ENCODE measurements around the gene ALKBH6. TPM values are rescaled to one million over a fixed set of nuclear protein-coding genes. Genes with fewer than 3 reads are reported as not detected.

Gene ALKBH6
- 10 to 100 TPM; 64.5 to 68.1 TPM for total RNA-seq

DNA sequence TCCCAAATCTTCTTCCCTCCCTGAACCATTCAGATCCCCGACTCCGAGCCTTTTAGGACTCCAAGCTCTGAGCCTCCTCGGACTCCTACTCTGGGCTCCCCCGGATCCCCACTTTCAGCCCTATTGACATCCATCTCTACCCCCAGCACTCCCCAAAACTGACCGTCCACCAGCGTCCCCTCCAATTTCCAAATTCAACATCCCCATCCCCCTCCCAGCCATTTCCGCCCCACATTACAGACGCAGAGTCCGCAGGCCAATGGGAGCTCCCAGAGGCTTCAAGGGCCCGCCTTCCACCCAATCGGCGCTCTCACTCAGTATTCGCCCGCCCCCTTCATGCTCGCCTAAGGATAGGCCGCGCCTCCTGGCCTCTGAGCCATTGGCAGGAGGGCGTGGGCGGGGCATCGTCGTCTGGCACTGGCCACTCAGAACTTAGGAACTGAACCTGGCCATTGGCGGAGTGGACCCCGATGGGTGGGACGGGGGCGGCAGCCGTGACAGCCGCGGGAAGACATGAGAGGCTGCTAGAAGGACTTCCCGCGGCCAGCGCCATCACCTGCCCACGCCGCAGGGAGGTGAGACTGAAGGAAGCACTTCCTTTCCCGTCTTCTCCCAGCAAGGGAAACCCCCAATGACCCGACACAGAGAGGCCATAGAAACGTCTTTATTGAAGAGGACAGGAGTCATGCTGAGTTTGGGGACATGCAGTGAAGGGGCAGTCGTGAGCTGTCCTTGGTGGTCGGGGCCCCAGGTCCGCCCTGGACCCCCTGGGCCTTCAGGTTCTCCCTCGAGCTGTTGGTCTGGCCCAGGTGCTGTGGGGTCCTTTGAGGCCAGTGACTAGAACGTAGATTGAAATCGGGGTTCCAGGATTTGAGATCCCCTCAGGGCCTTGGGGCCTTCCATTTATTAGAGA lies at the start of gene ALKBH6:
TSS of gene ALKBH6 (minus strand) at position 202 of the 913 bp plus-strand sequence. CDS start 816 bp downstream, outside the sequence.
- Mint-ChIP-seq H3K27me3 (no peaks in the 10 kb centered on the region), H3K36me3 (no peaks in the 10 kb centered on the region), H3K4me3 (peak within 1 kb of the TSS; percentile 100), H3K27ac (peak within 1 kb of the TSS; percentile 93 to 96), H3K4me1 (ENCODE audit: low read depth in 2 of 2) (peaks cover 41 to 48% of the 10 kb centered on the region in 2 donors), H3K9me3 (no peaks in the 10 kb centered on the region)
- DNase-seq (ENCODE audit: low spot score) (peak; percentile 100), ATAC-seq (peak; percentile 99)

DNA sequence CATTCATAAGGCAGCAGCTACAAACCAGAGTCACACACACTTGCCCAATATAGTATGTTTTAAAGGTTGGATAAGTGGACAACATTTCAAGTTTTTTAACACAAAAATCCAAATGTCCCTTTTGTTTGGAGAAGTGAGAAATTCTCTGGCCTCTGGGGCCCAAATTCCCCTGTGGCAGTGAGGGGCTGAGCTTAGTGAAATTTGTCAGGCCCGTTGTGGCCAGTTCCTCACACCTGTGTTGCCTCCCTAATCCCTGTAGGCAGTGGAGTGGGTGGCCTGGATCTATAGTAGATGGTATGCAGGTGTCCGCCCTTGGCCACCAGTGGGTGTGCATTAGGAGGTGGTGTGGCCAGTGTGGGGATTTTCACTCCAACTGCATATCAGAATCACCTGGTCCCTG lies 47.4 kb upstream of the ALKBH6 start:
- ATAC-seq (no peak), DNase-seq (ENCODE audit: low spot score) (no peak)
- Mint-ChIP-seq H3K4me3 (no peak overlapping the region), H3K9me3 (no peaks in the 10 kb centered on the region), H3K27ac (no peak overlapping the region), H3K4me1 (ENCODE audit: low read depth in 2 of 2) (peaks cover under 1 to 6% of the 10 kb centered on the region in 2 donors), H3K27me3 (no peaks in the 10 kb centered on the region), H3K36me3 (peaks cover 4% of the 10 kb centered on the region)

DNA sequence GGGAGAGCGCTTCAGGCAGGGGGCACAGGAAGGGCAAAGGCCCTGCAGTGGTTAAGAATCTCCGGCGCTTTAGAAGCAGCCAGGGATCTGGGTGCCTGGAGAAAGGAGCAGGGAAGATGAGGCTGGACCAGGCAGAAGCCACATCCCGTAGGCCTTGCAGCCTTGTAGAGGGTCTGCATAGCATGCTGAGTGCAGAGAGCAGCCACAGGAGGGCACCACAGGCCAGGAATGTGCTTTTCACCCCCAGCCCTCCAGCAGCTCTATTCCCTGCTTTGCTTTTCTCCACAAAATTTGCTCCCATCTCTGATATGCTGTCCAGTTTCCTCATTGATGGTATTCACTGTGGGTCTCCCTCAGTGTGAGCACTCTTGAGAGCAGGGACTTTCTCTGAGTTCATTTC lies 46.4 kb upstream of the ALKBH6 start:
- DNase-seq (ENCODE audit: low spot score) = no peak
- H3K9me3 Mint-ChIP-seq = no peaks in the 10 kb centered on the region
- H3K4me3 Mint-ChIP-seq = no peak overlapping the region
- peaks cover 7 to 13% of the 10 kb centered on the region in 2 donors for H3K4me1 Mint-ChIP-seq (ENCODE audit: low read depth in 2 of 2)
- ATAC-seq = no peak
- H3K27me3 Mint-ChIP-seq = no peaks in the 10 kb centered on the region
- H3K27ac Mint-ChIP-seq = no peak overlapping the region
- H3K36me3 Mint-ChIP-seq = peaks cover 4% of the 10 kb centered on the region

DNA sequence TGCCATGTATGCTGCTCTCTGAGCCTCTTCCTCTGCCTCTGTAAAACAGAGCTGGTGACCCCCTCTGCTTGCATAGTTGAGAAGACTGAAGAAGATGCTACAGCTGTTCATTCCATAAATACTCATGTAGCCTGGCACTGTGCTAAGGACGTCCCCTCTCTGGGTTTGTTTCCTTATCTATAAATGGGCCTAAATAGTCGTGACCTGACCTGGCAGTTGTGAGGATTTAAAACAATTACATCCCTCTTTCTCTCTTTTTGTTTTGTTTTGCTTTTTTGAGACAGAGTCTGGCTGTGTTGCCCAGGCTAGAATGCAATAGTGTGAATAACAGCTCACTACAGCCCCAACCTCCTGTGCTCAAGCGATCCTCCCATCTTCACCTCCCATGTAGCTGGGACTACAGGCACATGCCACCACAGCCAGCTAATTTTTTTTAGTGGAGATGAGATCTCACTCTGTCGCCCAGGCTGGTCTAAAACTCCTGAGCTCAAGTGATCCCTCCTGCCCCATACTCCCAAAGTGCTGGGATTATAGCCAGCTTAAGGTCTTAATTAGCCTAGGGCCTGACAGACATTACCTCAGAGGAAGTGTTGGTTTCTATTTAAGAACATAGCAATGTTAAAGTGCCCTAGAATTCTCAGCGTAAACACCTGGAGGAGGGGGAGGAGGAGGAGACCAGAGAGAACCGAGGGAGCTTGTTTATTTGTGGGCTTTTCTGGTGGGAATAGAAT lies 45.3 kb upstream of the ALKBH6 start:
- H3K9me3 Mint-ChIP-seq = no peaks in the 10 kb centered on the region
- H3K27me3 Mint-ChIP-seq = no peaks in the 10 kb centered on the region
- H3K36me3 Mint-ChIP-seq = peaks cover 4% of the 10 kb centered on the region
- H3K27ac Mint-ChIP-seq = no peak overlapping the region
- no peak overlapping the region for H3K4me3 Mint-ChIP-seq
- DNase-seq (ENCODE audit: low spot score) (no peak), ATAC-seq (no peak)
- peaks cover 10 to 16% of the 10 kb centered on the region in 2 donors for H3K4me1 Mint-ChIP-seq (ENCODE audit: low read depth in 2 of 2)

DNA sequence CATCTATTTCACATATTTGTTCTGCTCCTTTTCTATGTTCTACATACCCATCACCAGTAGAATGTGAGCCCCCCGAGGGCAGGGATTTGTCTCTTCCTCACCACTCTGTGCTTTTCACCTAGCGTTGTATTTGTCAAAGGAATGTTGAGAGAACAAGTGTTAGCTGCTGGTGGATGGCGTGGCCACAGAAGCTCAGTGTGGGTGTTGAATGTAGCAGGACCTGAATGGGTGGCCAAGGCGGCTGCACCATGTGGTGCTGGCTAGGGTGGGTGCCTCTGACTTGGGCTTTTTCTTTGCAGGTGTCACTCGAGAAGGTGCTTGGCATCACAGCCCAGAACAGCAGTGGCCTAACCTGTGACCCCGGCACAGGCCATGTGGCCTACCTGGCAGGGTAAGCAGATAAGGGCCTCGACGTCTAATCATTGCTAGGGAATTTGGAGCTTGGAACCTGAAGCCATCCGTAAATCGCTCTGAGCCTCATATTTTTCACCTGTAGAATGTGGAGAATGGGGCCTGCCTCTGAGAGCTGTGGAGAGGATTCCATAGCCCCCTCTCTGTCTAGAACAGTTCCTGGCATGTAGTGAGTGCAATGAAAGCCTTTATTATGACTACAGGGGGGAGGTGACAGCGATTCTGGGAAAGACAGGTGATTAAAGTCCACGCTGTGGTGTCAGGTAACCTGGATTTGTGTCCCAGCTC lies 44.6 kb upstream of the ALKBH6 start:
- Mint-ChIP-seq H3K36me3 (peaks cover 4% of the 10 kb centered on the region), H3K27ac (no peak overlapping the region)

DNA sequence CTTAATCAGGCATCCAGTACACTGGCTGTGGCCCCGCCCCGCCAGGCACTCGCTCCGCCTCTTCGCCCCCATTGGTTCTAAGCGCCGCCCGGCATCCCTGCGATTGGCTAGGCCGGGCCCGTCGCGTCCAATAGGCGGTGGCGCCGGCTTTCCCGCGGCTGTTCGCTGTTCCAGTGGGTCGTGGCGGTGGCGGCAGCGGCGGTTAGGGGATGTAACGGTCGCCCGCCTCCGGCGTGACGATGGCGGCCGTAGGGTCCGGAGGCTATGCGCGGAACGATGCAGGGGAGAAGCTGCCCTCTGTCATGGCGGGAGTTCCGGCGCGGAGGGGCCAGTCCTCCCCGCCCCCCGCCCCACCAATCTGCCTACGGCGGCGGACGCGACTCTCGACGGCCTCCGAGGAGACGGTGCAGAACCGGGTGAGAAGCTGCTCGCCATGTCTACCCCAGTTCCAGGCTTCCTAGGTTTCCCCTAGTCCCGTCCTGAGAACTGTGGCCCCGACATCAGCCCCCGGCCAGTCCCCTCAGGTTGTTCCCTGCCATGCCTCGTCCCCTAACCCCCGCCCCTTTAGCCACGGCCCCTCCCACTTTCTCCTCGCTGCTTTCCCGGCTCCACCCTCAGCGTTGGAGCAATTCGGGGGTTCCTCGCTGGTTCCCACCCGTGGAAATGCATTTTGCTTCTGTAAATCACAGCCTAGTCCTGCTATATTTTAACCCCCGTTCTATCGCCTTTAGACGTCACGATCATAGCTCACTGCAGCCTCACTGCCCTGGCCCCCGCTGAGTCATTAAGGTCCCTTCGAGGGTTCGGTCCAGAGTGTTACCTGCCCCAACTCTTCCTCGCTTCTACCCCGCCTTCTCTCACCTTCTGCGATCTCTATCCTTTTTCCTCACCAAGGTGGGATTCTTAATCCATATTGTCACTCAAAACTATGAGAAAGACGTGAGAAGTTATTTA lies 41.0 kb upstream of the ALKBH6 start, which contains the start of gene WDR62:
TSS of gene WDR62 (plus strand) at position 165 of the 954 bp plus-strand sequence. CDS start at position 240, 75 bp downstream.
- H3K36me3 Mint-ChIP-seq = peaks cover under 1% of the 10 kb centered on the region
- no peaks in the 10 kb centered on the region for H3K9me3 Mint-ChIP-seq
- ATAC-seq (peak; percentile 89), DNase-seq (ENCODE audit: low spot score) (peak; percentile 96)
- H3K4me3 Mint-ChIP-seq = peak within 1 kb of the TSS; percentile 95
- peak within 1 kb of the TSS; percentile 86 to 89 for H3K27ac Mint-ChIP-seq
- no peaks in the 10 kb centered on the region for H3K27me3 Mint-ChIP-seq
- peaks cover 20 to 22% of the 10 kb centered on the region in 2 donors for H3K4me1 Mint-ChIP-seq (ENCODE audit: low read depth in 2 of 2)

More for the DNA sequence above, 44.6 kb upstream of the ALKBH6 start:
- ATAC-seq (no peak), DNase-seq (ENCODE audit: low spot score) (no peak)
- H3K4me3 Mint-ChIP-seq = no peak overlapping the region
- no peaks in the 10 kb centered on the region for H3K9me3 Mint-ChIP-seq
- no peaks in the 10 kb centered on the region for H3K27me3 Mint-ChIP-seq
- peaks cover 13 to 19% of the 10 kb centered on the region in 2 donors for H3K4me1 Mint-ChIP-seq (ENCODE audit: low read depth in 2 of 2)

DNA sequence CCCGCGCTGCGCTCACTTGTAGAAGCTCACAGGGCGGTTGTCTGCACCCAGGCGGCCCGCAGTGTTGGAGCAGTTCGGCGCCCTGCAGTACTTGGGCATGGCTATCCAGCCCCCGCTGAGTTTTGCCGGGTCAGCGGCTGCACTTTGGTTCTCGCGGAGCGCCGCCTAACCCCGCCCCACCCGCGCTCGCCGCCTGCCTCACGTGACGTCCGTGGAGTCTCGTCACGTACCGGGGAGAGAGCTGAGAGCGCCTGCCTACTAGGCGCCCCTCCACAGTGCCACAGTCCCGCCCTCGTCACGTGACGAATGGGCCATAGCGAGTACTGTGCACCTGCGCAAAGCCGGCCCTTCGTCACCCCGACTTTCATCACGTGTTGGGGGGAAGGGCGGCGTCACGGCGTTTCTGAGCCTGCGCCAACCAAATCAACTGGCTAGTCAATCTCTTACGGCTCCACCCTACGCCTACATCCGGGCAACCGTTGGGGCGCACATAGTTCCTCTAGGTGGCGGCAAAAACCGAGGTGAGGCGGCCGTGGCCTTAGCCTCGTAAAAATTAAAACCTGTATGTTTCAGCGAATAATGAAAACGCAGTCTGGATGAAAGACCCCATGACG lies 40.2 kb upstream of the ALKBH6 start, which contains the start of gene THAP8:
TSS of gene THAP8 (minus strand) at position 167 of the 614 bp plus-strand sequence. CDS start at position 99, 68 bp downstream.
- peak; percentile 100 for DNase-seq (ENCODE audit: low spot score)
- Mint-ChIP-seq H3K27ac (peak within 1 kb of the TSS; percentile 86 to 89), H3K4me1 (ENCODE audit: low read depth in 2 of 2) (peaks cover 20 to 22% of the 10 kb centered on the region in 2 donors), H3K27me3 (no peaks in the 10 kb centered on the region), H3K36me3 (no peaks in the 10 kb centered on the region), H3K9me3 (no peaks in the 10 kb centered on the region), H3K4me3 (peak within 1 kb of the TSS; percentile 95)
- ATAC-seq = peak; percentile 92 to 93

DNA sequence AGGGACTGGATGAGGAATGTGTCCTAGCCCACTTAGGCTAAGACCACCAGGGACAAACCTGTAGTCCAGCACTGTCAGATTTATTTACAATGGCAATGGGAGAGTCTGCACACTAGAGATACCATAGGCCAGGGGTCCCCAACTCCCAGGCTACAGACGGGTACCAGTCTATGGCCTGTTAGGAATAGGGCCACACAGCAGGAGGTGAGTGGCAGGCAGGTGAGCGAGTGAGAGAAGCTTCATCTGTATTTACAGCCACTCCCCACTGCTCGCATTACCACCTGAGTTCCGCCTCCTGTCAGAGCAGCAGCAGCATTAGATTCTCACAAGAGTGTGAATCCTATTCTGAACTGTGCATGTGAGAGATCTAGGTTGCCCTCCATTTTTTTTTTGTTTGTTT lies 37.6 kb upstream of the ALKBH6 start:
- Mint-ChIP-seq H3K9me3 (no peaks in the 10 kb centered on the region), H3K4me3 (no peak overlapping the region), H3K27ac (peak overlapping the region in 1 of 2 donors; percentile 4), H3K36me3 (no peaks in the 10 kb centered on the region), H3K27me3 (no peaks in the 10 kb centered on the region), H3K4me1 (ENCODE audit: low read depth in 2 of 2) (peaks cover 19 to 20% of the 10 kb centered on the region in 2 donors)
- no peak for DNase-seq (ENCODE audit: low spot score)
- no peak for ATAC-seq

DNA sequence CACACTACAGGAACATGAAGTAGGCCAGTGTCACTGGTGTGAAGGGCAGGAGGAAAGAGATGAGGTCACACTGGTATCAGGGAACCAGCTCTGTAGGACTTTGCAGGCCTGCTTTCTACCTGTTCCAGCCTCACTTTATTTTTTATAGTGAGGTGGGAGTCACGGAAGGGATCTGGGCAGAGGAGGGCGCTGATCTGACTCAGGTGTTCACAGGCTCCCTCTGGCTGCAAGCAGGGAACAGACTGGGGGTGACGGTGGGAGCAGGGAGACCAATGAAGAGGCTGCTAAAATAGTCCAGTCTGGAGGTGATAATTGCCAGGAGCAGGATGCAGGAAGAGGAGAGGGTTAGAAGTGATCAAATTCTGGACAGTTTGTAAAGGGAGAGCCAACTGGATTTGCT lies 37.2 kb upstream of the ALKBH6 start:
- Mint-ChIP-seq H3K4me3 (no peak overlapping the region), H3K27me3 (no peaks in the 10 kb centered on the region), H3K36me3 (no peaks in the 10 kb centered on the region), H3K27ac (peak overlapping the region in 1 of 2 donors; percentile 4), H3K4me1 (ENCODE audit: low read depth in 2 of 2) (peaks cover 15 to 18% of the 10 kb centered on the region in 2 donors), H3K9me3 (no peaks in the 10 kb centered on the region)
- DNase-seq (ENCODE audit: low spot score) = no peak
- no peak for ATAC-seq

DNA sequence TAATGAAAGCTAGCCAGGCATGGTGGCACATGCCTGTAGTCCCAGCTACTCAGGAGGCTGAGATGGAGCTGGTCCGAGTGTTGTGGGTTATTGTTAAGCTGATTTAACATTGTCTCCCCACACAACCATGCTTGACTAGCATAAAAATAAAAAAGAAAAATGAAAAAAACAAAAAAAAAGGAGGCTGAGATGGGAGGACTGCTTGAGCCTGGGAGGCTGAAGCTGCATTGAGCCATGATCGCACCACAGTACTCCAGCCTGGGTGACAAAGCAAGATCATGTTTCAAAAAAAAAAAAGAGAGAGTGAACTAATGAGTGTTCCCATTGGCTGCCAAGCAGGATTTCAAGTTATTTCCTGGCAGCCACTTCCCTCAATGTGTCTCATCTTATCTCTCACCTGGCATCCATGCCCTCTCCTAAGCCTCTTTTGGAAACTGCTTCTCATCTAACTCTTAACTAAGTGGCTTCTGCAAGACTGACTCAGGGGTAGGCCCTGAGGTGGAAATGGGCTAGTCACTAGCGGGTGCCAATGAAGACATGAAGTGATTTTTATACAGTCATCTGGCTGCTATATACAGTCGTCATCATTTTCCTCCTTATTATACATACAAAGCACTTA lies 35.2 kb upstream of the ALKBH6 start:
- no peak overlapping the region for H3K27ac Mint-ChIP-seq
- DNase-seq (ENCODE audit: low spot score) = no peak
- no peaks in the 10 kb centered on the region for H3K27me3 Mint-ChIP-seq
- H3K4me3 Mint-ChIP-seq = no peak overlapping the region
- H3K36me3 Mint-ChIP-seq = no peaks in the 10 kb centered on the region
- peaks cover 6 to 9% of the 10 kb centered on the region in 2 donors for H3K4me1 Mint-ChIP-seq (ENCODE audit: low read depth in 2 of 2)
- H3K9me3 Mint-ChIP-seq = no peaks in the 10 kb centered on the region
- no peak for ATAC-seq

DNA sequence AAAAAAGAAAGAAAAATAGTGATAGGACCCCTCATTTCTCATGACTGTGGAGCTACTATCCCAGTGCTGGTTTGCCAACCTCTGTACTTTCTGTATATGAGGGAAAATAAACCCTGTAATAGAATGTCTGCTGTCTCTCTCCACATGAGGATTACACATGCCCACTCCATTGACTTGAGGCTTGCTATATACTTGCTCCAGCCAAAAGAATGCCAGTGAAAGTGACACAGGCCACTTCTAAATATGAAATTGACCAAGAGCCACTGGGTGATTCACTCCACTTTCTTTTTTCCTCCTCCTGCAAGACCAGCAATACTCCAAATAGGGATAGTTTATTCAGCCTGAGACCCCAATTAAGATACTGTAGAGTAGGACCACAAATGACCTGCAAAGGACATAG lies 33.8 kb upstream of the ALKBH6 start:
- H3K9me3 Mint-ChIP-seq = no peaks in the 10 kb centered on the region
- H3K36me3 Mint-ChIP-seq = no peaks in the 10 kb centered on the region
- H3K27me3 Mint-ChIP-seq = no peaks in the 10 kb centered on the region
- H3K4me3 Mint-ChIP-seq = no peak overlapping the region
- no peak overlapping the region for H3K27ac Mint-ChIP-seq
- no peak for DNase-seq (ENCODE audit: low spot score)
- H3K4me1 Mint-ChIP-seq (ENCODE audit: low read depth in 2 of 2) = peaks cover 0 to 4% of the 10 kb centered on the region in 2 donors
- no peak for ATAC-seq

Data from natural killer cell treated with Interleukin-12 subunit alpha and Interleukin-12 subunit beta and Interleukin-15 and Interleukin-18, amount 100 ng/mL, for 72 hours (primary cell).